Fibroblast of lung (primary cell): ENCODE measurements around the gene TMEM30B.
"Not testable (repeated sequence)": the region's sequence is repeated elsewhere in the genome, so short reads cannot be mapped to it uniquely, and the experiment has no call there.

Experiments
- EZH2 ChIP-seq: IDR thresholded peaks from 2 replicates; pipeline ENCODE4 v1.5.1; 2012; ENCODE audit warnings: low read length, control low read depth, mild to moderate bottlenecking; ENCODE audit errors: missing control alignments
- TF ChIP-seq, protein P1 (sequence below), 2 donors: IDR thresholded peaks in 1 of 2; conservative IDR thresholded peaks in 1 of 2; 1 replicate in 1 of 2; 2 replicates in 1 of 2; pipeline ENCODE4 v1.5.1; 2011 to 2012; ENCODE audit warnings: low read length in 2 of 2, control low read depth in 1 of 2, inconsistent platforms in 1 of 2, low read depth in 1 of 2, mild to moderate bottlenecking in 1 of 2

- TF ChIP-seq, protein P1, sequence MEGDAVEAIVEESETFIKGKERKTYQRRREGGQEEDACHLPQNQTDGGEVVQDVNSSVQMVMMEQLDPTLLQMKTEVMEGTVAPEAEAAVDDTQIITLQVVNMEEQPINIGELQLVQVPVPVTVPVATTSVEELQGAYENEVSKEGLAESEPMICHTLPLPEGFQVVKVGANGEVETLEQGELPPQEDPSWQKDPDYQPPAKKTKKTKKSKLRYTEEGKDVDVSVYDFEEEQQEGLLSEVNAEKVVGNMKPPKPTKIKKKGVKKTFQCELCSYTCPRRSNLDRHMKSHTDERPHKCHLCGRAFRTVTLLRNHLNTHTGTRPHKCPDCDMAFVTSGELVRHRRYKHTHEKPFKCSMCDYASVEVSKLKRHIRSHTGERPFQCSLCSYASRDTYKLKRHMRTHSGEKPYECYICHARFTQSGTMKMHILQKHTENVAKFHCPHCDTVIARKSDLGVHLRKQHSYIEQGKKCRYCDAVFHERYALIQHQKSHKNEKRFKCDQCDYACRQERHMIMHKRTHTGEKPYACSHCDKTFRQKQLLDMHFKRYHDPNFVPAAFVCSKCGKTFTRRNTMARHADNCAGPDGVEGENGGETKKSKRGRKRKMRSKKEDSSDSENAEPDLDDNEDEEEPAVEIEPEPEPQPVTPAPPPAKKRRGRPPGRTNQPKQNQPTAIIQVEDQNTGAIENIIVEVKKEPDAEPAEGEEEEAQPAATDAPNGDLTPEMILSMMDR (conservative IDR thresholded peaks at IDR 0.05 in 1 of 2, IDR thresholded peaks at IDR 0.05 in 1 of 2; ENCODE audit: low read depth in 1 of 2, low read length in 2 of 2) = not testable (repeated sequence)
- TF ChIP-seq EZH2 = not testable (repeated sequence)
Observed at GRCh38 chr14:61239285-61239684, 41.9 kb downstream of the TMEM30B start.
